ENCODE measurements around the gene KLHL8.

- TF ChIP-seq POLR2A (IDR thresholded peaks at IDR 0.05; ENCODE audit: low read depth, low read length) (no peak), SPI1 (IDR thresholded peaks at IDR 0.05; ENCODE audit: low read depth, low read length) (no peak)
Measured at GRCh38 chr4:87118826-87119225, 101.6 kb downstream of the KLHL8 start.

Data from GM12891 (cell line).